ENCODE results near the gene CEP72.
"Not testable (repeated sequence)": the region's sequence is repeated elsewhere in the genome, so short reads cannot be mapped to it uniquely, and the experiment has no call there.

The CEP72 gene

GRCh38 chr5:581266-581665 is 30.9 kb upstream of the CEP72 start:
- no peak for DNase-seq

DNA sequence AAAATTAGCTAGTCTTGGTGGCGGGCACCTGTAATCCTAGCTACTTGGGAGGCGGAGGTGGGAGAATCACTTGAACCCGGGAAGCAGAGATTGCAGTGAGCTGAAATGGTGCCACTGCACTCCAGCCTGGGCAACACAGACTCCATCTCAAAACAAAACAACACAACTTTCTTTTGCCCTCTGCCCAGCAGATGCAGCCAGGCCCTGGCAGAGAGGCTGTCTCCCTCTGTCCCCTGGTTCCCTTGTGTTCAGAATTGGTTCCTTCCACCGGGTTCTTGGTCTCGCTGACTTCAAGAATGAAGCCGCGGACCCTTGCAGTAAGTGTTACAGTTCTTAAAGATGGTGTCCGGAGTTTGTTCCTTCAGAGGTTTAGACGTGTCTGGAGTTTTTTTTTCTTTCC is 30.2 kb upstream of the CEP72 start:
- DNase-seq = no peak

DNA sequence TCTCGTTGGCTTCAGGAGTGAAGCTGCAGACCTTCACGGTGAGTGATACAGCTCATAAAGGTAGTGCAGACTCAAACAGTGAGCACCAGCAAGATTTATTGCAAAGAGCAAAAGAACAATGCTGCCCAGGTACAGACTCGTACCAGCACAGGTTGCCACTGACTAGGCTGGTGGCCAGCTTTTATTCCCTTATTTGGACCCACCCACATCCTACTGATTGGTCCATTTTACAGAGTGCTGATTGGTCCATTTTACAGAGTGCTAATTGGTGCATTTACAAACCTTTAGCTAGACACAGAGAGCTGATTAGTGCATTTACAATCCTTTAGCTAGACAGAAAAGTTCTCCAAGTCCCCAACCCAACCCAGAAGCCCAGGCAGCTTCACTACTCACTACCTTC is 29.7 kb upstream of the CEP72 start:
- not testable (repeated sequence) for DNase-seq

- DNase-seq = no peak
Measured at GRCh38 chr5:582936-583635, 29.1 kb upstream of the CEP72 start.

- no peak for DNase-seq
Measured at GRCh38 chr5:583645-584044, 28.5 kb upstream of the CEP72 start.

DNA sequence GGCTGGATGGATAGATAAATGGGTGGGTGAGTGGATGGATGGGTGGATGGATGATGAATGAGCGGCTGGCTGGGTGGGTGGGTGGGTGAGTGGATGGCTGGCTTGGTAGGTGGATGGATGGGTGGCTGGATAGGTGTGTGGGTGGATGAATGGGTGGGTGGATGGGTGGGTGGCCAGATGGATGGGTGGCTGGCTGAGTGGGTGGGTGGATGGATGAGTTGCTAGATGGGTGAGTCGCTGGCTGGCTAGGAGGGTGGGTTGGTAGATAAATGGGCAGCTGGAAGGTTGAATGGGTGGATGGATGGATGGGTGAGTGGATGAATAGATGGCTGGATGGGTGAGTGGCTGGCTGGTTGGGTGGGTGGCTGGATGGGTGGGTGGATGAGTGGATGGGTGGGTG is 27.9 kb upstream of the CEP72 start:
- DNase-seq = no peak

DNA sequence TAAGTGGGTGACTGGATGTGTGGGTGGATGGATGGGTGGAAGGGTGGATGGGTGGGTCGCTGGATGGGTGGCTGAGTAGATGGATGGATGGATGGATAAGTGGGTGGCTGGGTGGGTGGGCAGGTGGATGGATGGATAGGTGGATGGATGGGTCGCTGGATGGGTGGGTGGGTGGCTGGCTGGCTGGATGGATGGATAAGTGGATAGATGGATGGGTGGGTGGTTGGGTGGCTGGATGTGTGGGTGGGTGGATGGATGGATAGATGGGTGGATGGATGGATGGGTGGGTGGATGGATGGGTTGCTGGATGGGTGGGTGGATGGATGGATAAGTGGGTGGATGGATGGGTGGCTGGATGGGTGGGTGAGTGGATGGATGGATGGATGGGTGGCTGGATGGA is 27.3 kb upstream of the CEP72 start:
- no peak for DNase-seq

- DNase-seq = no peak
Measured at GRCh38 chr5:585556-585955, 26.6 kb upstream of the CEP72 start.

DNA sequence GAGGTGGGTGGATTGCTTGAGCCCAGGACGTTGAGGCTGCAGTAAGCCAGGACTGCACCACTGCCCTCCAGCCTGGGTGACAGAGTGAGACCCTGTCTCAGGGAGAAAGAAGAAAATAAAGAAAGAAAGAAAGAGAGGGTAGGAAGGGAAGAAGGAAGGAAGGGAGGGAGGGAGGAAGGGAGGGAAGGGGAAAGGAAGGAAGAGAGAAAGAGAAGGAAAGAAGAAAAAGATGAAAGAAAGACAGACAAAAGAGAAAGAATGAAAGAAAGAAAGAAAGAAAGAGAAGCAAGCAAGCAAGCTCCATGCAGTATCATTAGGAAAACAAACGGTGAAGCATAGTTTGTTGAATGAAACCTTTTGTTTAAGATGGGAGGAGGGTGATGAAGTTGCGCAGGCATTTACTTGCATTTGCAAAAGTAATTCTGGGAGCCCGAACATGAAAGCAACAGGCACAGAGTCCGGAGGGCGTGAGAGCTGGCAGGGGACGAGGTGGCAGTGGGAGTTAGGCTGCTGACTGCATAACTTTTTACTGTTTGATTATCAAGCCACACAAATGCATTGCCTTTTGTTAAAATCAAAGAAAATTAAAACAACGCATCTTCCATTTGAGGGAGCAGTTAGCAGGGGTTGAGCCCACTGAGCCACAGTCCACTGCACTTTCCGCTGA is 26.0 kb upstream of the CEP72 start:
- DNase-seq = no peak

- DNase-seq = no peak
Measured at GRCh38 chr5:586751-587285, 25.3 kb upstream of the CEP72 start.

GRCh38 chr5:587403-587802 is 24.7 kb upstream of the CEP72 start:
- DNase-seq = no peak

DNA sequence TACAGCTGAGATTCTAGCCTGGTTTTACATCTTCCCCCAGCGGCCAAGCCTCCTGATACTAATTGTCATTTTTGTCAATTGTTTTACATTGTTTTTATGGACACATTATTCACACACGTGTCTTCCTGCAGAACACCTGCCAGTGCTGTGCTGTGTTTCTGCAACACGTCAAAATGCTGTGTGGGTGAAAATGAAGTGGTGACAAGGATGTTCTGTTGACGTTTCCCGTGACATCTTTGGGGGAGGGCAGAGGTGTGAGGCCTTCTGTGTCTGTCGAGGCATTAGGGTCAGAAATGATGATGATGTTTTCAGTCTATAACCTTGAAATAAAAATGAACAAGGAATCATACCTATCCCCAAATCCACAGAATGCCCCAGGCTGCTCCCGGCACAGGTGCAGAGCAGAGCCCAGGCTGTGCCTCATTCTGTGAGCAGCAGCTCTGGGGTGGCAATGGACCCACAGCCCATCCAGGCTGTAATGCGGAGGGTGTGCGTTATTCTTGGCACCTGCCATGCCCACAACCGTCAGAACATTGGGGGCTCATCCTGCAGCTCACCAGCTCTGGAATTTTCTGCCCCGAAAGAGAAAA is 23.6 kb upstream of the CEP72 start:
- DNase-seq = no peak

GRCh38 chr5:589173-589572 is 23.0 kb upstream of the CEP72 start:
- DNase-seq = no peak

DNA sequence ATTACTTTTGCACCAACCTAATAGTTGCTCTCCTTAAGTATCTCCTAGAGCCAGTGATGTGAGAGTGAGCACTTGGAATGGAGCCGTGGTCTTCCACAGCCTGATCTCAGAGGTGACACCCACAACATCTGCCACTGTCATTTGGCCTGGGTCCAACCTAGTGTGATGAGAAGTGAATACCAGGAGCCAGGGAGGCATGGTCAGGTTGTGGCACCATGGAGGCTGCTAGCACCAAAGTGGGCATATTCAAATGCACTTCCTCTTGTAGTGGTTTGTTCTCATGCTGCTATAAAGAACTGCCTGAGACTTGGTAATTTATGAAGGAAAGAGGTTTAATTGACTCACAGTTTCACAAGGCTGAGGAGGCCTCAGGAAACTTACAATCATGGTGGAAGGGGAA is 22.6 kb upstream of the CEP72 start:
- no peak for DNase-seq

DNA sequence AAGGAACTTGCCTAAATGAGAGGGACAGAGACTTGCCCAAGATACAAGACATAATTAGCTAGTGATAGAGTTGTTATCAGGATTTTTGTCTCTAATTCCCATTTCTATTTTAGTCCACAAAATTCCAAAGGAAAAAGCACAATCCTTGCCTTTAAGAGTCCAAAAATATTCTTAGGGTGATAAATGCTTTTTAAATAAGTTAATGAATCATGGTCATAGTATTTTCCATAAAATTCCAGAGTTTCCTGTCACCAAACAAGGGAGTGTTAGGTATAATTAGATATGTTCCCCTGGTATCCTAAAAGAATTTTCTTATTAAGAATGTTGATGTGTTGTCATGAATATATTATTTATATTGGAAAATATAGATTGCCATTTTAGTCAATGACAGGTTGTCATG is 21.8 kb upstream of the CEP72 start:
- DNase-seq = no peak

- DNase-seq = no peak
Measured at GRCh38 chr5:591746-592145, 20.4 kb upstream of the CEP72 start.

DNA sequence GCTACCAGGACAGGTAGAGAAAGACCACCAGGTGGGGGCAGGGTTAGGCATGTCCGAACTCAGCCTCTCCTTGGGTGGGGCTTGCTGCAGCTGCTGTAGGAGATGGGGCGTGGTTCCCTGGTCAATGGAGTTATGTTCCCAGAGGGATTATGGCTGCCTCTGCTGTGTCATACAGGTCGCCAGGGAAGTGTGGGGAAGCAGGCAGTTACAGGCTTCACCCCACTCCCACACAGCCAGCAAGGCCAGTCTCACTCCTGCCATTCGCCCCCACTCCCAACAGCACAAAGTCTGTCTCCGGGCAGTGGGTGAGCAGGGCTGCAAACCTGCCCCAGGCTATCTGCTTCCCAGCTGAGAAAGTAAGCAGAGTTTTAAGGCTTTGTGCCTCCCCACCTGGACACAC is 20.0 kb upstream of the CEP72 start:
- DNase-seq = no peak

DNA sequence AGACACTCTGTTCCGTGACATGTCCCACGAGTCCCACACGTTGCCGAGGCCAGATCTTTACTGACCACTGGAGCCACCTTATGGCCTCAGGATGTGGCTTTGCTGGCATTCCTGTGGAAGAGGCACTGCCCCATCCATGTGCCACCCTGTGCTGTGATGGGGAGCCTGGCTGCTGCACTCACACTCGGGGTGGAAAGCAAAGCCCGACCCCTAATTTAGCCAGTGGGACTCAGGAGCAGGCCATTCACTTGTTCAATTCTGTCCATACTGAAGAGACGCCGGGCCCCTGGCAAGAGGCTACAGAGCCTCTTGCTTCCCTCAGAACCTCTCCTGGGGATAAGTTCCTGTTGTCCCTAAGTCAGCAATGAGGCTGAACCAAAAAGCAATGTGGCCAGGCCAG is 18.6 kb upstream of the CEP72 start:
- DNase-seq = no peak

- no peak for DNase-seq
Measured at GRCh38 chr5:594226-594860, 17.8 kb upstream of the CEP72 start.

- no peak for DNase-seq
Measured at GRCh38 chr5:595285-595875, 16.8 kb upstream of the CEP72 start.

DNA sequence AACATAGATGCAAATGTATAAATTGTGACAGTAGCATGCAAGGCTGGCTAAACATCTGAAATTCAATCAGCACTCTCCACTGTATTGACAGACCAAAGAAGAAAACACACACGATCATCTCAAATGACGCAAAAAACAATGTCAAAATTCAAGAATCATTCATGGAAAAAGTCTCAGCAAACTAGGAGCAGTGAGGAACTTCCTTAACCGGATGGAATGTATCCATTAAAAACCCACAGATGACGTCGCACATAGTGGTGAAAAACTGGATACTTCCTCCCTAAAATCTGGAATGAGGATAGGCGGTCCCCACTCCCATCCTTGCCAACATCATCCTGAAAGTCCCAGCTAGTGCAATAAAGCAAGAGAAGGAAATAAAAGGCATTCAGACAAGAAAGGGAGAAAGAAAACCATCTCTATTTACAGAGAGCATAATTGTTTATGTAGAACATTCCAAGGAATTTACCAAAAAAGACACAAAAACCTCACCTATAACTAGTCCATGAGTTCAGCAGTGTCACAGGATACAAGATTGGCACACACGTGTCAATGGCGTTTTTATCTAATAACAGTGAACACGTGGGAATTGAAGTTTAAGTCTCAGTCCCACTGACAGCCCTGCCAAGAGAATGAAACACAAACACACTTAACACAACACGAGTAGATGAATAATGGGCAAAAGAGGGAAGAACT is 14.1 kb upstream of the CEP72 start:
- DNase-seq = no peak

DNA sequence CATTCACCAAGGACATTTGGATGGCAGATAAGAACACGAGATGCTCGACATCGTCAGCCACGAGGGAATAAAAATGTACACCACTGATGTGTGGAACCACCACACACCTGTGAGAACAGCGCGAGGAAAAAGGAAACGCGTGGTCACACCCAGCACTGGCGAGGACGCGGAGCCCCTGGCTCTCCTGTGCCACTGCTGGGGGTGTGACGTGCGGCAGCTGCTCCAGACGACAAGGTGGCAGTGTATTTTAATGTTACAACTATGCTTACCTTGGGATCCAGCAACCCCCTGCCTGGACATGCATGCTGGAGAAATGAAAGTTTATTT is 13.6 kb upstream of the CEP72 start:
- DNase-seq = no peak
